GM19193 (cell line): ENCODE results near the gene STX4.

Source experiments
- POLR2A ChIP-seq: IDR thresholded peaks from 4 replicates; pipeline ENCODE4 v1.6.1; 2011; ENCODE audit not compliant: insufficient read depth, insufficient read length; ENCODE audit errors: extremely low read depth

STX4 gene

GRCh38 chr16:31006086-31006385, 27.3 kb upstream of the STX4 start:
- no peak for TF ChIP-seq POLR2A

DNA sequence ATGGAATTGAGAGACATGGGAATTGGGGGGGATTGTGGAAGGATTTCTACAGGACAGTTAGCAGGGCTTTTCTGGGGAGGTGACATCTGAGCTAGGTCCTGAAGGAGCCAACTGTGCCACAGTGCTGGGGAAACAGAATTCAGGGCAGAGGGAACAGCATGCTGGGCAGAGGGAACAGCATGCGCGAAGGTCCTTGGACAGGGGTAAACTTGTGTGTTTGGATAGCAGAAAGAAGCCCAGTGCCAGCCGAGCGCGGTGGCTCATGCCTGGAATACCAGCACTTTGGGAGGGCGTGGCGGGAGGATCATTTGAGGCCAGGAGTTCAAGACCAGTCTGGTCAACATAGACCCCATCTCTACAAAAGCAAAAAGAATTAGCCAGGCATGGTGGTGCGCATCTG, 26.8 kb upstream of the STX4 start:
- TF ChIP-seq POLR2A, result no peak

DNA sequence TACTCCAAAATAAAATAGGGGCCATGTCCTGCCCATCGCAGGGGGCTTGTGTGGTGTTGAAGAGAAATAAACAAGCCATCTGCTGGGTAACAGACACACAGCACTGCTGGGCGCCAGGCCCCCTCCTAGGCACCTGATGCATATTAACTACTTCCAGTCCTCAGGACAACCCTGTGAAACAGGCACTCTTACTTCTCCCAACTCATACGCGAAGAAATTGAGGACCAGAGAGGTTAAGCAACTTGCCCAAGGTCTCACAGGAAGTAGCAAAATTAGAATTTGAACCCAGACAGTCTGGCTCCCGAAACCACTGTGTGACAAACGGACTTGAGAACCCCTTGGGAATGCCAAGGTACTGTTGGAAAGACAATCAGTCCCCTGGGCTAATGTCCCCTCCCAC, 25.7 kb upstream of the STX4 start:
- no peak for TF ChIP-seq POLR2A

DNA sequence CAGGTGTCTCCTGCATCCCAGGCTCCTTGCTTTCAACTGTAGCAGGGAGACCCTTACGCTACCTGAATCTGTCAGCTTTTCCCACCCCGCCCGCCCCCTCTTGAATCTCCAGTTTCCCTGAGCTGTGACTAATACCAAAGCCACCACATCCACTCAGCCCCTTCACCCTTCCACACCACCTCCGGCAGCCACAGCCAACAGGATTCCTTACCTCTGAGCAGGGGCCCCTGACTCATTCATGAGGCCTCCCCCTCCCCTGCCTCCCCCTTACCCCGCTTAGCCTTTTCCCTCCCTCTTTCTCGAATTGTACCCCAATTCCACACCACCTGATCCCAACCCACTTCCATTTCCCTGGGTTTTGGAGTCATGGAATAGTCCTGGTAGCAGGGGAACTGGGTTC, 25.2 kb upstream of the STX4 start:
- TF ChIP-seq POLR2A, result no peak

DNA sequence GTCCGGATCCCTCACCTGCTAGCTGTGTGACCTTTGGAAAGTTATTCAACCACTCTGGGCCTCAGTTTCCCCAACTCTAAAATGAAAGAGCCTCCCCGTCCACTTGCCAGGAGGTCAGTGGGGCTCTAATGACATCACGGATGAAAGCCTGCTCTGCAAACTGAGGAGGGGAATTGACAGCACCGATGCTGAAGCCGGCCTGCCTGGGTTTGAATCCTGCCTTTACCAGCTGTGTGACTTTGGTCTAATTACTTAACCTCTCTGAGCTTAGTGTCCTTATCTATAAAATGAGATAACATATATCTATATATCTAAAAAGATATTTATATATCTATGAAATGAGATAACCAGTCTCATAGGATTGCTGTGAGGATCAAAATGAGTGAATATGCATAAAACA, 24.8 kb upstream of the STX4 start:
- no peak for TF ChIP-seq POLR2A

- TF ChIP-seq POLR2A, result no peak
These were observed 24.2 kb upstream of the STX4 start for GRCh38 chr16:31009120-31009519.

DNA sequence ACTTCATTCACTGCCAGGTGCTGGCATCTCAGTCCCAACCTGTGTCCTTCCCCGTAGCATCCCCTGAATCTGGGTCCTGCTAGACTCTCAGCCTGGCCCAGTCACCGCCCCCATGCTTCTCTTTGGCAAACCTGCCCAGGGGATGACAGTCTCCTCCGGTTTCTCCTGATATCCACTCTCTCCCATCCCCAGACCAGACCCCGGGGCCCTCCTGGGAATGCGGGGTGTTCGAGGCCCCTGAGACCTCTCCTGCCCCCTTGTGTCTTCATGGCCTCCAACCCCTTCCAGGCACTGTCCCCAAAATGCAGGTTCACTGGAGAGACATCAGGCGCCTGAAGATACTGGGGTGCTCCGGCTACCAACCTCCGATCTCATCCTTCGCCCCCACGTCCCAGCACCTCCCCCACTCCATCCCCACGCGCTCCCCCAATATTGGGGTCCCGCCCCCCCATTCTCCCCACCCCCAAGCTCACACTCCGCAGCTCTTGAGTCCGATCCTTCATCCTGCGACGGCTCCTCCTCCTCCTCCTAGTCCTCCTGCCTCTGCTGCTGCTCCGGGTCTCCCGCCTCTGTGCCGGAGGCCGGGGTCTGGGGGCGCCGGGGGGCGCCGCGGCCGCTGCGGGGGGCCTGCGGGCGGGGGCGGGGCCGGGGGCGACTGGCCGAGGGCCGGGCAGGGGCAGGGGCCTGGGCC, 23.3 kb upstream of the STX4 start:
- TF ChIP-seq POLR2A, result no peak

- no peak for TF ChIP-seq POLR2A
These were observed 22.6 kb upstream of the STX4 start, which contains the start of gene STX1B for GRCh38 chr16:31010585-31011325. Gene STX1B, minus strand, starts transcription at chr16:31010638. Its CDS starts 242 bp downstream, at chr16:31010396.

GRCh38 chr16:31016018-31016417, 17.3 kb upstream of the STX4 start:
- no peak for TF ChIP-seq POLR2A

DNA sequence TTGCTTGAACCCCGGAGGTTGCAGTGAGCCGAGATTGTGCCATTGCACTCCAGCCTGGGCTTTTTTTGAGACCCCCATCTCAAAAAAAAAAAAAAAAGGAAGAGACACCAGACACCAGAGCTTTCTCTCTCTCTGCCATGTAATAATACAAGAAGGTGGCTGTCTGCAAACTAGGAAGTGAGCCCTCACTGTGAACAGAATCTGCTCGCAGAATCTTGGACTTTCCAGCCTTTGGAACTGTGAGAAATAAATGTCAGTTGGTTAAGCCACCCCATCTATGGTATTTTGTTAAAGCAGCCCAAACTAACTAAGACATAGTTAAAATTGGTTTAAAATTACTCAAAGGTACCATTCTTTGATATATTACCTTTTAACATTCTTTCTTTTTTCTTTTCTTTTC, 12.8 kb upstream of the STX4 start:
- TF ChIP-seq POLR2A, result no peak

DNA sequence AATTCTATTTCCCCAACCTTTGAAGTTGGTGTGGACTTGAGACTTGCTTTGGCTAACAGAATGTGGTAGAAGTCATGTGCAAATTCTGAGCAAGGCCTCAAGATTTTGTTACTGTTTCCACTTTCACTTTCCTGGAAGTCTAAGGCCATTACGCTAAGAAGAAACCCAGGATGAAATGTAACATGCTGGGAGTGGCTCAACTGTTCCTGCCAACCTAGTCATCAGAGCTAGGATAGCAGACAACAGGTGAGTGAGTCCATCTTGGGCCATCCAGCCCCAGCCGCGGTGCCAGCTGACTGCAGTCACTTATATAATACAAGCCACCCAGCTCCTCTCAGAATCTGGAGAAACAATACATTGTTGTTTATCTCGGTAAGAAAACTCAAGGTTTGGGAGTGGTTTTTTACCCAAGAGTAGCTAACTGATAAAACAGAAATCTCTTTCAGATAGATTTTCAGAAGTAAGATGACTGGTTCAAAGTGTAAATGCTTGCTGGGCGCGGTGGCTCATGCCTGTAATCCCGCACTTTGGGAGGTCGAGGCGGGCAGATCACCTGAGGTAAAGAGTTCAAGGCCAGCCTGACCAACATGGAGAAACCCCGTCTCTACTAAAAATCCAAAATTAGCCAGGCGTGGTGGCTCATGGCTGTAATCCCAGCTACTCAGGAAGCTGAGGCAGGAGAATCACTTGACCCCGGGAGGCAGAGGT, 10.7 kb upstream of the STX4 start:
- TF ChIP-seq POLR2A, result no peak

GRCh38 chr16:31023252-31023602, 10.1 kb upstream of the STX4 start:
- TF ChIP-seq POLR2A, result no peak

GRCh38 chr16:31023627-31024226, 9.6 kb upstream of the STX4 start:
- no peak for TF ChIP-seq POLR2A

- TF ChIP-seq POLR2A, result no peak
These were observed 8.0 kb upstream of the STX4 start for GRCh38 chr16:31025339-31025738.

DNA sequence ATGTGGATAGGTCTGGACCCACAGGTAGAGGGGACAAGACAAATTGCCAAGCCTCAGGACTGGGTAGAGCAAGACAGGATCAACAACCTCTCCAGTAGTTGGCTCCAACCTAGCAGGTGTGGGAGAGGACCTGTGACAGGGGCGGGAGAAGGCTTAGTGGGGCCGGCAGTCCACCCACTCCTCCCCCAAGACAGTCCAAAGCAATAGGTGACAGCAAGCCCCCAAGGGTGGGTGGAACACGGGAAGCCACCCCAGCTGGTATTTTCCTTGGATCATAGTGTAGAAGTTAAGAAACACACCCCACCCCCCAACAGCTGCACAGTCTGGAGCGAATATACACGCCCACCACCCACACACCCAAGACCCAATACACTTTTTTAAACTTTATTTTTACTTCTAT, 4.1 kb upstream of the STX4 start:
- TF ChIP-seq POLR2A, result no peak
